Duodenal mucosa (tissue), 2 donors: ENCODE results near the gene ZNF346.

ENCODE experiments used
- H3K27ac ChIP-seq: one replicate; pipeline ENCODE4 v1.7.0; 2013; ENCODE audit warnings: low read depth, low read length
- H3K27me3 ChIP-seq, 2 donors: one replicate each; pipeline ENCODE4 v1.7.0; 2013; ENCODE audit warnings: low read length in 2 of 2, control low read depth in 1 of 2; ENCODE audit not compliant: insufficient read depth in 2 of 2, control insufficient read depth in 1 of 2
- H3K36me3 ChIP-seq, 2 donors: one replicate each; pipeline ENCODE4 v1.7.0; 2013; ENCODE audit warnings: low read length in 2 of 2, control low read depth in 1 of 2; ENCODE audit not compliant: insufficient read depth in 2 of 2, control insufficient read depth in 1 of 2
- H3K4me1 ChIP-seq, 2 donors: one replicate each; pipeline ENCODE4 v1.7.0; 2013; ENCODE audit warnings: low read length in 2 of 2, control low read depth in 1 of 2; ENCODE audit not compliant: insufficient read depth in 2 of 2, control insufficient read depth in 1 of 2
- H3K4me3 ChIP-seq, 2 donors: one replicate each; pipeline ENCODE4 v1.7.0; 2013; ENCODE audit warnings: low read length in 2 of 2, low read depth in 1 of 2
- H3K9ac ChIP-seq, 2 donors: one replicate each; pipeline ENCODE4 v1.7.0; 2013; ENCODE audit warnings: low read length in 2 of 2, low read depth in 1 of 2
- H3K9me3 ChIP-seq, 2 donors: one replicate each; pipeline ENCODE4 v1.7.0; 2013; ENCODE audit warnings: low read length in 2 of 2, control low read depth in 1 of 2; ENCODE audit not compliant: control insufficient read depth in 1 of 2

The ZNF346 gene

GRCh38 chr5:177111720-177112394 lies 89.4 kb downstream of the ZNF346 start:
- H3K27me3 ChIP-seq: no peaks in the 10 kb centered on the region
- peak overlapping the region in 1 of 2 donors; percentile 20 for H3K4me3 ChIP-seq
- peaks cover 13 to 20% of the 10 kb centered on the region in 2 donors for H3K4me1 ChIP-seq
- H3K27ac ChIP-seq: no peak overlapping the region
- H3K36me3 ChIP-seq: no peaks in the 10 kb centered on the region
- H3K9ac ChIP-seq: no peak overlapping the region
- H3K9me3 ChIP-seq: no peaks in the 10 kb centered on the region

- Histone ChIP-seq H3K27ac (no peak overlapping the region), H3K9ac (no peak overlapping the region), H3K27me3 (no peaks in the 10 kb centered on the region)
These were observed 90.2 kb downstream of the ZNF346 start for GRCh38 chr5:177112589-177113220.

GRCh38 chr5:177113566-177114424 lies 91.3 kb downstream of the ZNF346 start:
- Histone ChIP-seq H3K9ac (no peak overlapping the region), H3K4me1 (peaks cover 13 to 20% of the 10 kb centered on the region in 2 donors), H3K27me3 (no peaks in the 10 kb centered on the region), H3K27ac (no peak overlapping the region), H3K4me3 (no peak overlapping the region), H3K36me3 (no peaks in the 10 kb centered on the region), H3K9me3 (no peaks in the 10 kb centered on the region)

More at GRCh38 chr5:177112589-177113220, 90.2 kb downstream of the ZNF346 start:
- H3K36me3 ChIP-seq: no peaks in the 10 kb centered on the region
- H3K4me1 ChIP-seq: peaks cover 13 to 20% of the 10 kb centered on the region in 2 donors
- H3K9me3 ChIP-seq: no peaks in the 10 kb centered on the region
- no peak overlapping the region for H3K4me3 ChIP-seq

GRCh38 chr5:177116631-177117373 lies 94.3 kb downstream of the ZNF346 start:
- Histone ChIP-seq H3K27ac (no peak overlapping the region), H3K36me3 (no peaks in the 10 kb centered on the region), H3K4me1 (peaks cover 5 to 15% of the 10 kb centered on the region in 2 donors), H3K9ac (peak overlapping the region in 1 of 2 donors; percentile 43), H3K9me3 (no peaks in the 10 kb centered on the region), H3K4me3 (peak overlapping the region in 1 of 2 donors; percentile 53), H3K27me3 (no peaks in the 10 kb centered on the region)

DNA sequence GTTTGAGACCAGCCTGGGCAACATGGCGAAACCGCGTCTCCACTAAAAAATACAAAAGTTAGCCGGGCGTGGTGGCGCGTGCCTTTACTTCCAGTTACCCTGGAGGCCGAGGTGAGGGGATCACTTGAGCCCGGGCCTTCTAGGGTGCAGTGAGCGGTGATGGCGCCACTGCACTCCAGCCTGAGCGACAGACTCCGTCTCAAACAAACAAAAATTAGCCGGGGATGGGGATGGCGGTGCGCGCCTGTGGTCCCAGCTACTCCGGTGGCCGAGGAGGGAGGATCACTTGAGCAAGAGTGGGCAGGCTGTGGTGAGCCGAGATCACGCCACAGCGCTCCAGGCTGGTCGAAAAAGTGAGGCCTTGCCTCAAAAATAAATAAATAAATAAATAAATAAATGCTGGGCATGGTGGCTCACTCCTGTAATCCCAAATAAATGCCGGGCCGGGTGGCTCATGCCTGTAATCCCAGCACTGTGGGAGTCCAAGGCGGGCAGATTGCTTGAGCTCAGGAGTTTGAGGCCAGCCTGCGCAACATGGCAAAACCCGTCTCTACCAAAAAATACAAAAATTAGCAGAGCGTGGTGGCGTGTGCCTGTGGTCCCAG lies 95.0 kb downstream of the ZNF346 start:
- Histone ChIP-seq H3K27ac (no peak overlapping the region), H3K4me3 (no peak overlapping the region), H3K9ac (peak overlapping the region in 1 of 2 donors; percentile 43), H3K27me3 (no peaks in the 10 kb centered on the region), H3K9me3 (no peaks in the 10 kb centered on the region), H3K36me3 (no peaks in the 10 kb centered on the region), H3K4me1 (peaks cover 0 to 15% of the 10 kb centered on the region in 2 donors)

DNA sequence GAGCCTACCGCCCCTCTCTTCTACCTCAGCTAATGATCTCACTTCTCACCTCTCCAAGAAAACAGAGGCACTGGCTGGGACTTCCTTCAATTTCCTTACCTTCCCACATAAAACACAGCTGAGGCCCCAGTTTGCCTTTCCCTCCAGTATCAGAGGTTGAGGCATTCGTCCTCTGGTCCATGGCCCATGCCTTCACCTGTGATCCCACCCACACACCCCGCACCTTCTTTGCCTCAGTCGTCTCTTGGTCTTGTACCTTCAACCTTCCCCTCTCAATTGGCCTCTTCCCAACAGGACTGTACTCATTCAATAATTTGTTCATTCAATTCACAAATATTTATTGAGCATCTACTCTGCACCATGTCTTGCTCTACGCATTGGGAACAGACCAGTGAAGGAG lies 100.1 kb downstream of the ZNF346 start:
- Histone ChIP-seq H3K27ac (no peak overlapping the region), H3K36me3 (no peaks in the 10 kb centered on the region), H3K27me3 (no peaks in the 10 kb centered on the region), H3K4me3 (no peak overlapping the region), H3K4me1 (no peaks in the 10 kb centered on the region), H3K9me3 (no peaks in the 10 kb centered on the region), H3K9ac (no peak overlapping the region)

DNA sequence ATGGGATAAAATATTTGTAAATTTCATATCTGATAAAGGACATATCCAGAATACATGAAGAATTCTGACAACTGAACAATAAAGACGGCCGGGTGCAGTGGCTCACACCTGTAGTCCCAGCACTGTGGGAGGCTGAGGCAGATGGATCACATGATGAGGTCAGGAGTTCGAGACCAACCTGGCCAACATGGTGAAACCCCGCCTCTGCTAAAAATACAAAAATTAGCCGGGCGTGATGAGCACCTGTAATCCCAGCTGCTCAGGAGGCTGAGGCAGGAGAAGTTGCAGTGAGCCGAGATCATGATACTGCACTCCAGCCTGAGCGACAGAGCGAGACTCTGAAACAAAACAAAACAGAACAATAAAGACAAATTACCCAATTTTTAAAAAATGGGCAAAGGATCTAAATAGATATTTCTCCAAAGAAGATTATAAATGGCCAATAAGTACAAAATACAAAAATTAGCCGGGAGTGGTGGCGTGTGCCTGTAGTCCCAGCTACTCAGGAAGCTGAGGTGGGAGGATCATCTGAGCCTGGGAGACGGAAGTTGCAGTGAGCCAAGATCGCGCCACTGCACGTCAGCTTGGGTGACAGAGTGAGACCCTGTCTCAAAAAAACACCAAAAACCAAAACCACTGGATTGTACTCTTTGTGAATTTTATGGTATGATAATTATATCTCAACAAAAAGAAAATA lies 101.4 kb downstream of the ZNF346 start:
- Histone ChIP-seq H3K36me3 (no peaks in the 10 kb centered on the region), H3K27ac (no peak overlapping the region), H3K27me3 (no peaks in the 10 kb centered on the region), H3K9ac (no peak overlapping the region), H3K9me3 (no peaks in the 10 kb centered on the region), H3K4me1 (no peaks in the 10 kb centered on the region), H3K4me3 (no peak overlapping the region)

DNA sequence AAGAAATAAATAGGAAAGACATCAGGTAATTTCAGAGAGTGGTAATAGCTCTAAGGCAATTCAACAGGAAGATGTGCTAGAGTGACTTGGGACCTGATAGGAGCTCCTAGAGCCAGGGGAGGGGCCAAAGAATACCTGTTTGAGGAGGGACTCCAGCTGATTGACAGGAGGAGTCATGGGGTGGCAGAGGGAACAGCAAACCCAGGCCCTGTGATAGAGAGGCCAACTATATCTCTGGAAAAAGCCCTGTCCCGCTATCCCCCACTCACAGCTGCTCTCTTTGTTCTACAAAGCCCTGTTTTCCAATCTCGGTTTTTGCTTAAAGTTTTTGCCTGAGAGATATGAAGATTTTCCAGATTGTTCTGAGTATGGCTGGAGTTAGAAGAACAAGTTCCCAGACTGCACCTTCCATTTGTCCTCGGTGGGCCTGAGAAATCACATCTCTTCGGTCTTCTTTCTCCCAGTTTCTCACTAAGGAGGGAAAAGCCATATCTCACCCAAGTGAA lies 102.0 kb downstream of the ZNF346 start:
- Histone ChIP-seq H3K9me3 (no peaks in the 10 kb centered on the region), H3K36me3 (no peaks in the 10 kb centered on the region), H3K9ac (no peak overlapping the region), H3K27me3 (no peaks in the 10 kb centered on the region), H3K4me3 (no peak overlapping the region), H3K4me1 (no peaks in the 10 kb centered on the region), H3K27ac (no peak overlapping the region)

- Histone ChIP-seq H3K4me1 (no peaks in the 10 kb centered on the region), H3K9ac (no peak overlapping the region), H3K4me3 (no peak overlapping the region), H3K27ac (no peak overlapping the region), H3K36me3 (no peaks in the 10 kb centered on the region), H3K27me3 (no peaks in the 10 kb centered on the region), H3K9me3 (no peaks in the 10 kb centered on the region)
These were observed 104.3 kb downstream of the ZNF346 start for GRCh38 chr5:177126771-177127170.
